NOMO-1 (cell line): Measurements from ENCODE around the gene TRPC1.
"Not testable (repeated sequence)": the region's sequence is repeated elsewhere in the genome, so short reads cannot be mapped to it uniquely, and the experiment has no call there.

ENCODE experiments used
- DNase-seq, 2 experiments: peaks; one replicate each; lab custom pipeline; 2025; ENCODE audit not compliant: unreplicated experiment in 2 of 2; lab: John Stamatoyannopoulos, UW

The TRPC1 gene

DNA sequence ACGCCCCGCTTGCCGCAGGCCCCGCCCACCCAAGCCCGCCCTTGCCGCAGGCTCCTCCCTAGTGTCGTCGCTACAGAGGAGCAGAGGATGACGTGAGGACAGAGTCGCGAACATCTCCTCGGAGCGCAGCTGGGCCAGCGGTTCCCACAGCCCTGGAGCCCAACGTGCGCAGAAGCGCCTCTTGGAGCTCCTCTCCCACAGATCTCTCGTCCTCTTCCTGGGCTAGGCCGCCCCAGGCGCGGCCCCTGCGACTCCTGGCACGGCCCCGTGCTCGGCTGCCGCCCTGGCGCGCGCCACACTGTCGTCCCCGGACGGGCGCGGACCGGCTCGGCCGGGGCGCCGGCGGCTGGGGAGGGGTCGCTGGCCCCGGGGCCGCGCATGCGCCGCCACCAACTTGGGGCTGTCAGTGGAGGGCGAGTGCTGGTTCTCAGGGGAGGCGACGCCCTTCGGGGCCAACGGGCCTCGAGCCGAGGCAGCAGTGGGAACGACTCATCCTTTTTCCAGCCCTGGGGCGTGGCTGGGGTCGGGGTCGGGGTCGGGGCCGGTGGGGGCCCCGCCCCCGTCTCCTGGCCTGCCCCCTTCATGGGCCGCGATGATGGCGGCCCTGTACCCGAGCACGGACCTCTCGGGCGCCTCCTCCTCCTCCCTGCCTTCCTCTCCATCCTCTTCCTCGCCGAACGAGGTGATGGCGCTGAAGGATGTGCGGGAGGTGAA lies at the start of gene TRPC1:
TSS of gene TRPC1 (plus strand) at position 67 of the 714 bp plus-strand sequence. CDS start at position 593, 526 bp downstream.
- peak in 1 of 2 experiments; percentile 78 for DNase-seq

DNA sequence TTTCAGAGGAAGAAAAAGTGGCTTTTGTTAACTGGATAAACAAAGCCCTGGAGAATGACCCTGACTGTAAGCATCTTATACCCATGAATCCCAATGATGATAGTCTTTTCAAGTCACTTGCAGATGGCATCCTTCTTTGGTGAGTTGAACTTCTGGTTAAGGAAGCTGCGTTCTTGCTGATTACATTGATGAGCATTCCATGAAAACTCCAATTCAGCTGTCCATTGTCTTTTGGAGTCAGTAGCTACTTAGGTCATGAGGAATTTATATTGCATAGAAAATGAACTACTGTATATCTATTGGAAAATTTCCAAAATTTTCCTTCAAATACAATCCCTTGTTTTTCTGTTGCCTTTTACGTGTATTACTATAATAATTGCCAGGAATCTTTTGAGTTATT lies 47.7 kb upstream of the TRPC1 start:
- no peak for DNase-seq

DNA sequence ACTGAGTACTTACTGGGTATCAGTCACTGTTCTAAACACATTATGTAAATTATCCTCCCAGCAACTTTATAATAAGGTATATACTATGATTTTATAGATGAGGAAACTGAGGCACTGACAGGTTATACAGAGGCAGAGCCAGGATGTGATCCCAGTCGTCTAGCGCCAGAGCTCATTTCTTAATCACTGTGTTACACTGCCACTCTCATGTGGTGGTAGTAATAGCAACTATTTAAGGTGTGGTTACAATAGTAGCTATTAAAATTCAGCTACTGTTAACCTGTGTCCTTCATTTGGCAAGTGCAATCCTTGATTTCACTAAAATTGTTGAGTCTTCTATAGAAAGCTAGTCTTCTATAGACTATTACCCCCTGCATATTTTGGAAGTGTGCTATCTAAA lies 43.1 kb upstream of the TRPC1 start:
- DNase-seq: no peak

DNA sequence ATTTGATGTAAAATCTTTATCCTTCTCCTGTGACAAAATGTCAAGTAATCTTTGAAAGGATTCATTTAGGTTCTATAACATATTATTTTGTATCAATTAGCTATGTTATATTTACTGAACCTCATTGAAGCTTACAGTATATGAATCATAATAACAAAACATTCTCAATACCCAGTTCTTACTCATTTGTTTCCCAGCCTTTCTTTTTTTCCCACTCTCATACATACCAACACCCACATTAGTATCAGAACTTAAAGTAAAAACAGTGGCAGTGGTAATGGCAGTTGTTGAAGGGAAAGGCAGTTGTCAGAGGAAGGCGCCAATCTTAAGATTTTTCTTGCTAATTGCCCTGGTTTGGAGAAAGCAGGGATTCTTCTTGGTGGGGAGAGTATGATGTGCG lies 33.2 kb upstream of the TRPC1 start:
- no peak for DNase-seq

DNA sequence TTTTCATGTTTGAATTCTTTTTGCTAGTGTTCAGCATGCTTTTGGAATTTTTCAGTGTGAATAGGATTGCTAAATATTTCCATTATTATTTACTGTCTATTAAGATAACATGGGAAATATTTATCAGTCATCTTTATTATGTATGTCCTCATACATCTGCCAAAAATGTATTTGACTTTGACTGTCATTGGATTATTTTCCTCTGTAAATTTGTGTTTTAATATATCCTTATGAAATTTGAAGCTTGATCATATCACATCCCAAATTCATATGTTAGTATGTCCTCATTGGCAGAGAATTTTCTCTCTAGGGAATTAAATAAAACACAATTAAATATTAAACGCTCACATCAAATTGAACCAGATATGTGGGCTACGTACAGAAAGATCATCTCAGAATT lies 32.3 kb upstream of the TRPC1 start:
- DNase-seq: no peak

DNA sequence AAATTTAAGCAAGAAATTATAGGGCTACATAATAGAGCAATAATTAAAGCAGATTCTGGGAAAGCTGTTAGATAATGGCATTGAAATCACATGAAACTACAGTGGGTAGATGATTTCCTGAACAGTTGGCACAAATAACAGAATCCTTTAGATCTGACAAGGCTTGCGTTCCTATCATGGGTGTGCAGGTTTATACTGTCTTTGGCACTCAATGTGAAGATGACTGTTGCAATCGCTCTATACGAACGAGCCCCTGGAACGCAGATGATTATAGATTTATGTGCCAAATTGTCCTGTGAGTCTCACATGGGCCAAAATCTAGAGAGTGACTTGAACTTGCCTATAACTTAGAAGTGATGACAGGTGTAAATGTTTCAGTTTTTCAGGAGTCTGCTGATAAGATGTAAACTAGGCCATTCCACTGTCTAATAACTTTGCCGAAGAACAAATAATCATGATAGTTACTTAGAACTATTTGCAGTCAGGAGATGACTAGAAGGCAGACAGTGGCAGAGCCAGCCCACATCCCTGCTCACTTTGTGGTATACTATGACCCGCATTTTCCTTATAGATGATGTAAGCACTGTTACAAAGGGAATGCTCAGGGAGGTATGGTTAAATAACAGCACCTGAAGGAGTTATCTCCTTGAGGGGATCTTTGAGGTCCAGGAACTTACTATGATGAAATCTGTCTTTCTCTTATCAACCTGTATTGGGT lies 30.5 kb upstream of the TRPC1 start:
- no peak for DNase-seq

DNA sequence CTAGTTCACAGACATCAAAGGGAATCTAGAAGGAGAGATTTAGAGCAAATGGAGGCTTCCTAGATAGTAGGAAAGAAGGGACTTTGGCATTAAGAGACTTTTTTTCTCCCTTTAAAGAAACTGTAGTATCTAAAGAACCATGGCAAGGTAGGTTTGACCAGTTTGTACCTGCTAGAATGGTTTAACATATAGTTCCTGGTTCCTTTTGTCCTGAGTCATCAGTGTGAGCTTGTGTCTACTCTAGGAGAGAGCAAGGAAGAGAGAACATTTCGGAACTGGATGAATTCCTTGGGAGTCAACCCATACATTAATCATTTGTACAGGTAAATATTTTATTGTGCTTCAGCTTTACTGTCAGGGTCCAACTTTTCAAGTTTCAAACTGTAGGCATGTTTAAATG lies 29.6 kb upstream of the TRPC1 start:
- no peak for DNase-seq

DNA sequence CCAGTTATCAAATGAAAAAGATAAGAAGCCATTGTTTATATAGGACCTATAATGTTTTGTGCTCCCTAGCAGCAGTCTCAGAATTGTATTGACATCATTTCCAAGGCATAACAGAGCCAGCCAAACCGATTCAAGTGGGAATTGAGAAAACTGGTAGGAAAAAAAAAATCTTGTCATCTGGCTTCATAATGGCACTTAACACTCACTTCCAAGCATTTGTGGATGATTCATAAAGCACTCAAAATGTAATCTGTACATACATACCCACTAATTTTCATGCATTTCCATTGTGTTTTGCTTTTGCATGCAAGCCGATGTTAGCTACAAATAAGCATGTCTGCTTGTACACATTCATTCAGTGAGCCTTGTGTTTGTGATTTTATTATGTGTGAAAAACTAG lies 18.6 kb upstream of the TRPC1 start:
- no peak for DNase-seq

DNA sequence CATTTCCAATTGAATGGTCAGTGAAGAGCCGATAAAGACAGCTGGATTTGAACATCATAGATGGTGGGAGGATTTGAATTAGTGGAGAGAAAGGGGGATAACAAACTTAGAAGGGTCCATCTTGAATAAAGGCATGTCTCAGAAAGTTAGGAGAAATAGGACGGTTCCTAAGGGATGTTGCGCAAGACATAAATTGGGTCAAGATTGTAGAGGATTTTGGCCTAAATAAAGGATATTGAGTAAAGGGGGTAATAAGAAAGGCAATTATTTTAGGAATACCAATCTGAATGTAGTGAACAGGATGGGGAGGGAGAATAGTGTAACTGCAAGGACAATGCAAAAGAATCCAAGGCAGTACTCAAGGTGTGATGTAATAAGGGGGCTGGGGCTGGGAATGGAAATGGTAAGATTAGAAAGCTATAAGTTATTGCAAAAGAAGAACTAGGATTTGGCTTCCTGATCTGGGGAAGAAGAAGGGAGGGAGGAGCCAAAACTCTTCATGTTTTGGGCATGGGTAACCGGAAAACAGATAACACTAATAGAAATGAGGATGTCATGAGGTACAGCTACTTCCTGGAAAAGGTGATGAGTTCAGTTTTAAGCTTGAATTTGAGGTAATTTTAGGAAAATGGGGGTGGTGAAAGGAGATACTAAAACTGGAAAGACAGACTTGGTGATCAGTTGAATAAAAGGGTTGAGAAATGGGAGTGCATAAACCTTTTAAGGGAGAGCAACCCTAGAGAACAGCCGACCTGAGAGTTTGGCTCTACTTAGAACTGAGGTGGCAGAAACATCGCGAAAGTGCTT lies 17.3 kb upstream of the TRPC1 start:
- DNase-seq: no peak

DNA sequence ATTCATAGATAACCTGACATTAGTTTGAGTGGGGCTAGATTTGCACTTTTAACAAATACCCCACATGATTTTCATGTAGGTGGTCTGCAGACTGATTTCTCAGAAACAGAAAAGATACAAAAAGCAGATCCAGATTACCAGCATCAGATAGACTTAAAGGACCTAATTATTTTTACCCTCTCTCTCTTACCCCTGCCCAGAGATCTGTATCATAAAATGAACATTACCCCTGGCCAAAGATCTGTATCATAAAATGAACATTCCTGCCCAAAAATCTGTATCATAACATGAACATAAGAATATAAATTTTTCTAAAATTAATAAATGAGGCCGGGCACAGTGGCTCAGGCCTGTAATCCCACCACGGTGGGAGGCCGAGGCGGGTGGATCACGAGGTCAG lies 14.6 kb upstream of the TRPC1 start:
- DNase-seq: no peak

DNA sequence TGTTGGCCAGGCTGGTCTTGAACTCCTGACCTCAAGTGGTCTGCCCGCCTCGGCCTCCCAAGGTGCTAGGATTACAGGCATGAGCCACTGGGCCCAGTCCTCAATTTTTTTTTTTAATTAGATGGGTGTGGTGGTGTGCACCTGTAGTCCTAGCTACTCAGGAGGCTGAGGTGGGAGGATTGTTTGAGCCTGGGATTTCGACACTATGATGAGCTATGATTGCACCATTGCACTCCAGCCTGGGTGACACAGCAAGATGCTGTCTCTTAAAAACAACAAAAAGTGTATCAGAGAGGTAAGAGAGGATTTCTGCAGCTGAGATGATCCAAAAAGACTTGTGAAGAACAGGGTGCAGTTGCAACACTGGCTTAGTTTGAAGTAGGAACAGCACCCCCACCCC lies 9.0 kb upstream of the TRPC1 start:
- DNase-seq: not testable (repeated sequence)

DNA sequence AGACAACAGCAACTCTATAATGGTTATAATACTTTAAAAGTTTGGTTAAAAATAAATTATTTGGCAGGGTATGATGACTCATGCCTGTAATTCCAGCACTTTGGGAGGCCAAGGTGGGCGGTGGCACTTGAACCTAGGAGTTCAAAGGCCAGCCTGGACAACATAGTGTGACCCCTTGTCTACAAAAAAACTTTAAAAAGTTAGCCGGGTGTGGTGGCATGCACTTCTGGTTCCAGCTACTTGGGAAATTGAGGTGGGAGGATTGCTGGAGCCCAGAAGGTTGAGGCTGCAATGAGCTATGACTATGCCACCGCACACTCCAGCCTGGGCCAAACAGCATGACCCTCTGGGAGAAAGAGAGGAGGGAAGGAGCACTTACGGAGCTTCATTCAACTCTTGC lies 7.7 kb upstream of the TRPC1 start:
- DNase-seq: no peak

DNA sequence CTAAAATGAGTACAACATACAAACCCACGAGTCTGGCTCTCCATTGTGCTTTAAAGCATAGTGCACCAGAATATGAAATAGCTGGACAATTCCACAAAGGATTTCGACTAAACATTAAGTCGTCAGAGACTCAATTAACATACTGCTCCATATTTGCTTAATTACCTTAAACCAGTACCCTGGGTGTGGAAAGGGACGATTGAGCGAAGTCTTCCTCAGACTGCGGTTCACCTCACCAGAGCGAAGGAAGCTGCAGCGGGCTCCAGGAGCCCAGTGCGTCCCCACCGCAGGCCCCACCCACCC lies 218 bp upstream of the TRPC1 start:
- DNase-seq: peak in 1 of 2 experiments; percentile 78

DNA sequence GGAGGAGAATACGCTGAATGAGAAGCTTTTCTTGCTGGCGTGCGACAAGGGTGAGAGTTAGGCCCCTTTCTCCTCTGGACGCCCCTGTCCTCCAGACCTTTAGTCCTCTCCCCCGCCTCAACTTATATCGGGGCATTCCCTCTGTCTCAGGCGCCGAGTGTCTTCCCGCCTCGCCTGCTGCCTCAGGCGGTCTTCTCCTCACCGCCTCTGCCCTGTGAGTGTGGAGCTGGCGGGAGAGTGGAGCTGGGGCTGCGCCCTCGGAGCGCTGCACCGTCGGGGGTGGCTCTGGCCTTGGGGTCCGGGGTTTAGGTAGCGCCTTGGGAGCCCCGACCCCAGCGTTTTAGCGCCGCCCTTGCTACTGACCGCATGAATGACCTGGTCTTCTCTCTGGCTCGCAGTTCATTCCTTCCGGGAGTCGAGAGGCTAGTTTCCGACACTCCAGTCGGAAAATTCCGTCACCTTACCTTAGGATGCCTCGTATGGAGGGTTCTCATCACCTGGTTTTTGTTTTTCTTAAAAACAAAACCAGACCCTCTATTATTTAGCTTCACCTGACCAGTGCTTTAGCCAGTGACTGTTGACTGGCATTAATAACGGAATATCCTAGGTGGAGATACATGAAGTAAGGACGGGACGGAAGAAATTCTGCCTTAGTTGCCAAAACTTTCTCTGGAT lies 985 bp downstream of the TRPC1 start:
- no peak for DNase-seq

DNA sequence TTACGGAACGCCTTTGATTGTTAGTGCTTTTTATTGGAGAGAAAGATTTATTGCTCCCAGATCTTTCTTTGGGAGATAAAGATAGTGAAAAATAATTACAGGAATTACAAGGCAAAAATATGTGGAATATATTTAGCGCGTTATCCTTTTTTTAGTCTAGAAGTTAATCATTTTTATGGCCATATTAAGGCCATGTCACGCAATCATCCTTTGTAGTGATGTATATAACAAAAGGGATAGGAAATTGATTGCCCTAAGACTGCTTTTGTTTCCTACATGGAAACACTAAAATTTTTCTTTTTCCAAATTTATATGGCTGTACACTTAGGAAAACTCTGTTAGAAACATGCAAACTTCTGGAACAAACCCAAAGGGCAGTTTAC lies 1.5 kb downstream of the TRPC1 start:
- DNase-seq: no peak

DNA sequence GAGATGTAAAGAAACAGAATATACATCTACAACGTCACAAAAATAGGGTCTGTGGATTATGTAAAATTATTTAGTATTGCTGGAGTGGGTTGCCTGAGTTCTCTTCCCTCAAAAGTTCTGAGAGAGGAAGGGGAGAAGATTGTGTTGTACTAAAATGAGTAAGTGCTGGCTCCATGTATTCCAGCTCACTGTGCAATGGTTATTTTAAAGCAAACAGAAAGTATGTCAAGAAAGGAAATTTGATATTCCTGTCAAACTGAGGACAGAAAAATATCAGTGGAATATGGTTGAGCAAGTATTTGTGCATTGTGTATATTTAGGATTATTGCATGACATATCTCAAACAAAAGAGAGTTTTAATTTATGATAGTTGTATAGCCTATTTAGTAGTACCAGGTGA lies 2.2 kb downstream of the TRPC1 start:
- DNase-seq: no peak

DNA sequence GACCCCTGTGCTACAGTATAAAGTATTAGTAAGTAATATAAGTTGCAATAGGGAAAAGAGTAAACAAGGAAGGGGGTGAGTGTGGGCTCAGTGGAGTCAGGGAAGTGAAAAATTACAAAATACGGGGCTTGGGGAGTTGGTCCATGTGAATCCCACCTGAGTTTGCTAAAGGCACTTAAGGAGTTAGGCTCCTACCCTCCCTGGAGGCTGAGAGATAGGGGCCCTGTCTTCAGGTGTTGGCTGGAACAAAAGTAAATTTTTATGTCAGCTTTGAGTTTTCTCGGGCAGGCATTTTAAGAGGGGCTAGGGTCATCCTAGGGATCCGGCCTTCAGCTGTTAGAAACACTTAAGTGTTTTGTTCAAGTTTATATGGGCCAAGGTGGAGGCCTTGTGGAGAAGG lies 8.2 kb downstream of the TRPC1 start:
- DNase-seq: no peak

DNA sequence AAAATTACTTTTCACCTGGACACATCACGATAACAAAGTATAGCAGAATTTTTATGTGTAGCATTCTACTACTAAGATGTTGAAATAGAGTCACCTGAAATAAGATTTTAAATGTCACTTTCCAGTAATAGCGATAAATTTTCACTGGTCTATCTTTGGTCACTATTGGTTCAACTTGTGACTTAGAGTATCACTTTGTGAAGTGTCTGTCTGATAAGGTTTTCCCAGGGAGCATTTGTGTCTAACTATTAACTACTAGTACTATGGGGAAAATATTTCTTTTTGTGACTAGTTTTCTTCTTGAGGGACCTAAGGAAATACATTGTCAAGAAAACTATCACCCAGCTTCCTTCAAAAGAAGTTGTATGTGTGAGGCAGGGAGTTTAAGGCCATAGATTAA lies 11.0 kb downstream of the TRPC1 start:
- no peak for DNase-seq

DNA sequence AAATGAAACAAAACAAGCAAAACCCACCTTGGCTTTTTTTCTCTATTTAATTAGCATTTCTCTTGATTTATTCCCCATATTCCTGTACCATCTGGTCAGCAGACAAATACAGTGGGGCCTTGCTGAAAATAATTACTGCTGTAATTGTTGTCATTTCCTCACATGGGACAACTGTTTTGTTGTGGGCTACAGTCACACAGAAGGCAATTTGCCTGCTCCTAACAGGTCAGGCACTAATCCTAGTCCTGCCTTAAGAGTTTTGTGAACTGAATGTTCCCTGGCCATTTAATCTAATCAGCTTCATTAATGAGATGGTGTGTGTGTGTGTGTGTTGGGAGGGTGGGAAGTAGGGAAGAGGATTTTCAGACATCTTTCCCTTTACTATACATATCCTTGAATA lies 11.6 kb downstream of the TRPC1 start:
- no peak for DNase-seq

DNA sequence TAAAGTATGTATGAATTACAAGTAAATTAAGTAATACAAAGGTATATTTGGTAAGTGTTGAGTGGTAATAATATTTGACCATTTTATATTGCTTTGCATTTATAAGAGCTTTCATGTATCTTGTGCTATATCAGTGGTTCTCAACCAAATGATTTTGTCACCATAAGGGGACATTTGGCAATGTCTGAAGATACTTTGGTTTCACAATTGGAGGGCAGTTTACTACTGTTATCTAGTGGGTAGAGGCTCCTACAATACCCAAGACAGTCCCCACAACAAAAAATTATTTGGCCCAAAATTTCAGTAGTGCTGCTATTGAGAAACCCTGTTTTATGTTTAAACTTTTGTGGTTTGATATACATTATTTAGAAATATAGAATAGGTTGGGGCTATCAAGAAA lies 14.6 kb downstream of the TRPC1 start:
- no peak for DNase-seq

DNA sequence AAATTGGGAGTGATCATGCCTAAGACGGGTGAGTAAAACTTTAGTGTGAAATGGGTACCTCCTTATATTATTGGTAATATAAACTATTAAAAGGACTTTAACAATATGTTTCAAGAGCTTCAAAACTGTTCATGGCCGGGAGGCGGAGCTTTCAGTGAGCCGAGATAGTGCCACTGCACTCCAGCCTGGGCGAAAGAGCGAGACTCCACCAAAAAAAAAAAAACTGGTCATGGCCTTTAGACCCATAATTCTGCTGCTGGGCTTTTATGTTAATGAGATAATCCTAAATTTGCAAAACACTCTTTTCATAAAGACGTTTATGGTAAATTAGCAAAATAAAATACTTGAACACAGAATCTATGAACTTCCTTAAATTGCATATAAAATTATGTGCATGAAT lies 22.8 kb downstream of the TRPC1 start:
- DNase-seq: no peak
